Measurements from ENCODE around the gene PHTF2.

DNA sequence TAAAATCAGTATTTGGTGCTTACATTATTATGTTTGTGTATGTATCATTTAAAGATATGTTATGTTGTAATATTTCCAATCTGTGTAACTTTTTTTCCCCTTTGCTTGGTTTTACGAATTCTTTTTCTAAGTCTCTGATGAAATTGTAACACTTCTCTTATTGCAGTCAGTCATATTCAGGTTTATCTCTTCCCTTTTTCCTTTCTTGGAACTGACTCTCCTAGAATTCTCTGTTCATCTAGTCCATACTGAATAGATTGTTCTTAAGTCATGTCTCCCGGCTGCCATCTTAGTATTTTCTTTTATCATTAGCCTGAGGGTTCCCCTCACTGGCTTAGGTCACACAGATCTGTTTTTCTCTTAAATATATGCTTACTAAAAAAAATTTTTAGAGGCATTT, 44.6 kb downstream of the PHTF2 start:
- TF ChIP-seq YY1 (IDR thresholded peaks at IDR 0.05; ENCODE audit: low read depth) (no peak), TAF1 (IDR thresholded peaks at IDR 0.05; ENCODE audit: low read depth) (no peak), CREB1 (IDR thresholded peaks at IDR 0.05; ENCODE audit: low read depth) (no peak)
